ENCODE measurements around the gene LPIN1.
"Not testable (repeated sequence)": the region's sequence is repeated elsewhere in the genome, so short reads cannot be mapped to it uniquely, and the experiment has no call there.

The LPIN1 gene

DNA sequence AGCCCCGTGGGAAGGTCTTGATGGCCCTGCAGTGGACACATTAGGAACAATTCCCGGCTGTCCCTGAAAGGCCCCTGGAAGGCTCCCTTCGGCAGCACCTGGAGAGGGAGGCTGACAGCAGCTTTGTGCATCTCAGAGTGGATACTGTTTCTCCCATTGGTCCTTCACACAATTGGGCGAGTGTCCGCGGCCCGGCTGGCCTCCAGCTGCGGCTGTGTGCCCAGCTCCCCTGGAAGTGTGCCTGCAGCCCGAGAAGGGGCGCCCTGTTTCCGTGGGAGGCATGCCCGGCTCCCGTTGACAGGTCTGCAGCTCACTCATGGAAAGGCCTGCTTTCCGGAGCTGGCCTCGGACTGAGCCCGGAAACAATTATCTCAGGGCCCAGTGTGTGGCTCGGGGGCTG lies 103.7 kb downstream of the LPIN1 start:
- DNase-seq (ENCODE audit: low spot score), result no peak
- in situ Hi-C loops (cut with MboI; ENCODE audit: low pct_unique_long_range_greater_than_20kb, low sequenced_read_pairs, unreplicated experiment), result loop anchor here (25.0 kb wide), 1 partner anchor 187 kb away; no protein-coding TSS in a partner anchor
- TF ChIP-seq, protein P1, sequence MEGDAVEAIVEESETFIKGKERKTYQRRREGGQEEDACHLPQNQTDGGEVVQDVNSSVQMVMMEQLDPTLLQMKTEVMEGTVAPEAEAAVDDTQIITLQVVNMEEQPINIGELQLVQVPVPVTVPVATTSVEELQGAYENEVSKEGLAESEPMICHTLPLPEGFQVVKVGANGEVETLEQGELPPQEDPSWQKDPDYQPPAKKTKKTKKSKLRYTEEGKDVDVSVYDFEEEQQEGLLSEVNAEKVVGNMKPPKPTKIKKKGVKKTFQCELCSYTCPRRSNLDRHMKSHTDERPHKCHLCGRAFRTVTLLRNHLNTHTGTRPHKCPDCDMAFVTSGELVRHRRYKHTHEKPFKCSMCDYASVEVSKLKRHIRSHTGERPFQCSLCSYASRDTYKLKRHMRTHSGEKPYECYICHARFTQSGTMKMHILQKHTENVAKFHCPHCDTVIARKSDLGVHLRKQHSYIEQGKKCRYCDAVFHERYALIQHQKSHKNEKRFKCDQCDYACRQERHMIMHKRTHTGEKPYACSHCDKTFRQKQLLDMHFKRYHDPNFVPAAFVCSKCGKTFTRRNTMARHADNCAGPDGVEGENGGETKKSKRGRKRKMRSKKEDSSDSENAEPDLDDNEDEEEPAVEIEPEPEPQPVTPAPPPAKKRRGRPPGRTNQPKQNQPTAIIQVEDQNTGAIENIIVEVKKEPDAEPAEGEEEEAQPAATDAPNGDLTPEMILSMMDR (IDR thresholded peaks at IDR 0.05; ENCODE audit: extremely low read depth, insufficient read depth, missing control alignments), result no peak

DNA sequence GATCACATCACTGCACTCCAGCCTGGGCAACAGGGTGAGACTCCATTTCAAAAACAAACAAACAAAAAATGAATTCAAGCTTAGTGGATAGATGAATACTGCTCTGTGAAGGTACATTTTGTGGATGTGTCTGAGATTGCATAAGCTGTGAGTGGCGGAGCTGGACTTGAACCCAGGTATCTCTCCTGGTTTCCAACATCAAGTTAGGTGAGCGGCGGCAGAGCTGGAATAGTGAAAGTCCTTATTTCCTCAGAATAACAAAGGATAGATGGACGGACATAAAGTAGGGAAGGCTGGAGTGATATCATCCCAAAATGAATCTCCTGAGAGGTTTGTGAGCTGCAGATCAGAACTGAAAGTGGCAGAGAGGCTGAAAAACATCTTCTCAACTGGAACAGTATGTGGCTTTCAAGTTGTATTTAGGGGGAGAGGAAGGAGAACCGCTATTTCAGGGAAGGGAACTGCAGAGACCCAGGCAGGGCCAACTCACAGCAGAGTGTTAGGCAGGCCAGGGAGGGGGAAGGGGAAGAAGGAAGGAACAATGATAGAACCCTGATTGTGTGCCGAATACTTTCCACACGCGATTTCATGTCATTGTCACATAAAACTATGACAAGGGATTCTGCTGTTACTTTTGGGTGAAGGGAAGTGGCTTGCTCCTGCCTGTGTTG lies 106.2 kb downstream of the LPIN1 start:
- in situ Hi-C loops (cut with MboI; ENCODE audit: low pct_unique_long_range_greater_than_20kb, low sequenced_read_pairs, unreplicated experiment), result loop anchor here (25.0 kb wide), 1 partner anchor 185 kb away; no protein-coding TSS in a partner anchor
- DNase-seq (ENCODE audit: low spot score), result no peak
- TF ChIP-seq, protein P1 (IDR thresholded peaks at IDR 0.05; ENCODE audit: extremely low read depth, insufficient read depth, missing control alignments), result no peak

DNA sequence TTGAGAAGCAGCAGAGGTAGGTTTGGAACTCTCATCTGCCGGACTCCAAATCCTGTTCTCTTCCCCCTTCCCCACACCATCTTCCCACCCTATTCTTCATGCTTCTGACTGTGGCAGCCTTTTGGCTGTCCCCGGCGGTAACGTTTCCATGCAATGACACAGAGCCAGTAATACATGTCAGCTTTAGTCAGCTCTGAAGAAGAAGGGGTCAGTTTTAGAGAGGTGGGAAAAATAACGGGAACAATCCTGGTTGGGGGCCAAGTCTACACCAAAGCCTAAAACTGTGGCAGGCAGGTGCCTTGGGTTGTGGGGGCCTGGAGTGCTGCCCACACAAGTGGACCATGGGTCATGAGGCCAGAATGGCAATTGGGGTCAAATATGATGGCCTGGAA lies 106.8 kb downstream of the LPIN1 start:
- DNase-seq (ENCODE audit: low spot score), result no peak
- TF ChIP-seq, protein P1 (IDR thresholded peaks at IDR 0.05; ENCODE audit: extremely low read depth, insufficient read depth, missing control alignments), result no peak
- in situ Hi-C loops (cut with MboI; ENCODE audit: low pct_unique_long_range_greater_than_20kb, low sequenced_read_pairs, unreplicated experiment), result loop anchor here (25.0 kb wide), 1 partner anchor 184 kb away; no protein-coding TSS in a partner anchor

DNA sequence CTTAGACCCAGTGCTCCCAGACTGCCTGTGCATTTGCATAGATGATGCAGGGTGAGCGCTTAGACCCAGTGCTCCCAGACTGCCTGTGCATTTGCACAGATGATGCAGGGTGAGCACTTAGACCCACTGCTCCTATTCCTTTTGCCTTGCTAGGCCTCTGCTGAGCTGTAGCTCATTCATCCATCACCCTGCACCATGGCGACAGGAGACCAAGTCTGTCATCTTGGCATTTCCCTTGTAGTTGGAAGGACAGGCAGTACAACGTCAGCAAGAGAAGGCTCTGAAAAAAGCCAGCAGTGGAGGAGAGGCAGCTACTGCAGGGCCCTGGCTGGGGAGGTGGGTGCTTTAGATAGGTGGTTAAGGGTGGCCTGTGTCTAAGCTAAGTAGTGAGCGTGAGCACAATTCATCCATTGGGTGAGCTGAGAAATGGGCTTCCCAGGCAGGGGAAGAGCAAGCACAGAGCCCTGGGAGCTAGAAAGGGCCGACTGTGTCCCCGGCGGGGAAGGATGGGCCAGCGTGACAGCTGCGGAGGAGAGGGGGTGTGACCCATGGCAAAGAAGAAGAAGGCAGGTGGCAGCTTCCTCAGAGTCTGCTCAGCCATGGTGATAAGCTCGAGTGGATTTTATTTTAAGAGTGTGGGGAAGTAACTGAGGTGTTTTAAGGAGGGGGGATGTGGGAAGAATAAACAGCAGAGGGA lies 108.8 kb downstream of the LPIN1 start:
- in situ Hi-C loops (cut with MboI; ENCODE audit: low pct_unique_long_range_greater_than_20kb, low sequenced_read_pairs, unreplicated experiment), result loop anchor here (25.0 kb wide), 1 partner anchor 182 kb away; no protein-coding TSS in a partner anchor
- DNase-seq (ENCODE audit: low spot score), result no peak
- TF ChIP-seq, protein P1 (IDR thresholded peaks at IDR 0.05; ENCODE audit: extremely low read depth, insufficient read depth, missing control alignments), result no peak

DNA sequence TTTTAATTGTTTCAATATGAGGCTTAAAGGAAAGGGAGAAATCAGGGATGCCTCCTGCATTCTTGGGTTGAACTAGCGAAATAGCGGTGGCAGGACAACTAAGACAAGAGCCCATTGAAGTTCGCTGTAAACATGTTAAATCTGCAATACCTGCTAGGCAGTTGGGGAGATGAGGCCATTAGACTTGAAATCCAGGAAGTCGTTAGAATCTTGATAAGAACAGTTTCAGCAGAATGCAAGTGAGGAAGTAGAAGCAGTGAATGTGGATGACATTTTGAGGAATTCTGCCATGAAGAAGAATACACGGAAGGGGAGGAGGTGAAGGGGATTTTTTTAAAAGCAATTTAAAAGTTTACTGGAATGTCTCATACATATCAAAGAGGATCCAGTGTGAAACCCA lies 109.7 kb downstream of the LPIN1 start:
- TF ChIP-seq, protein P1 (IDR thresholded peaks at IDR 0.05; ENCODE audit: extremely low read depth, insufficient read depth, missing control alignments), result no peak
- DNase-seq (ENCODE audit: low spot score), result no peak
- in situ Hi-C loops (cut with MboI; ENCODE audit: low pct_unique_long_range_greater_than_20kb, low sequenced_read_pairs, unreplicated experiment), result loop anchor here (25.0 kb wide), 1 partner anchor 181 kb away; no protein-coding TSS in a partner anchor

DNA sequence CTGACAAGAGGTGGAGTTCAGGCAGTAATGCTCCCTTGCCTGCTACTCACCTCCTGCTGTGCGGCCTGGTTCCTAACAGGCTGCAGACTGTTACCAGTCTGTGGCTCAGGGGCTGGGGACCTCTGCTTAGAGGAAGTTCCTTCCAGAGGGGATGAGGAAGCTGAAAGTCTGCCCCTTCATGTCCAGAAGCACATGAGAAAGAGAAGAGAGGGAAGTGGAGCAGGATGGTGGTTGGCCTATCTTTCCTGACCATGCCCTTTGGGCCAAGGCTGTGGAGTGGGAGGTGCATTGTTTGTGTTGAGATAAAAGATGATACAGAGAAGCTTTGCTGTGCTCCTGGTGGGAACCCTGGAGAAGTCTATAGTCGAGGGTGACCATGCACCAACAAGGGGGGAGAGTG lies 112.5 kb downstream of the LPIN1 start:
- DNase-seq (ENCODE audit: low spot score), result no peak
- TF ChIP-seq, protein P1 (IDR thresholded peaks at IDR 0.05; ENCODE audit: extremely low read depth, insufficient read depth, missing control alignments), result no peak
- in situ Hi-C loops (cut with MboI; ENCODE audit: low pct_unique_long_range_greater_than_20kb, low sequenced_read_pairs, unreplicated experiment), result loop anchor here (25.0 kb wide), 1 partner anchor 178 kb away; no protein-coding TSS in a partner anchor

DNA sequence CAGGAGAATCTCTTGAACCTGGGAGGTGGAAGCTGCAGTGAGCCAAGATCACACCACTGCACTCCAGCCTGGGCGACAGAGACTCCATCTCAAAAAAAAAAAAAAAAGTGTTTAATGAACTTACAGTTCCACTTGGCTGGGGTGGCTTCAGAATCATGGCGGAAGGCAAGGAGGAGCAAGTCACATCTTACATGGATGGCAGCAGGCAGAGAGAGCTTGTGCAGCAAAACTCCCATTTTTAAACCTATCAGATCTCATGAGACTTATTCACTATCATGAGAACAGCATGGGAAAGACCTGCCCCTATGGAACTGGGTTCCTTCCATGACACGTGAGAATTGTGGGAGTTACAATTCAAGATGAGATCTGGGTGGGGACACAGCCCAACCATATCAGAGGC lies 113.5 kb downstream of the LPIN1 start:
- in situ Hi-C loops (cut with MboI; ENCODE audit: low pct_unique_long_range_greater_than_20kb, low sequenced_read_pairs, unreplicated experiment), result loop anchor here (25.0 kb wide), 1 partner anchor 177 kb away; no protein-coding TSS in a partner anchor
- not testable (repeated sequence) for DNase-seq (ENCODE audit: low spot score)
